H9 (cell line): ENCODE results near the gene METTL25B. TPM values are rescaled to one million over a fixed set of nuclear protein-coding genes. Genes with fewer than 3 reads are reported as not detected.

Experiments
- DNase-seq: peaks from one replicate; pipeline ENCODE4 v3.0.0-alpha.2; 2017
- H2AFZ ChIP-seq: one replicate; pipeline ENCODE4 v1.6.1; 2013; ENCODE audit warnings: mild to moderate bottlenecking, low read length, control low read depth, moderate library complexity
- H2AK5ac ChIP-seq: 2 replicates; pipeline ENCODE4 v1.6.1; 2013; ENCODE audit warnings: low read length, control low read depth, mixed read lengths; ENCODE audit not compliant: insufficient read length
- H2BK120ac ChIP-seq: one replicate; pipeline ENCODE4 v1.6.1; 2013; ENCODE audit warnings: low read depth, mild to moderate bottlenecking, low read length, control low read depth, inconsistent platforms; ENCODE audit not compliant: poor library complexity, severe bottlenecking
- H2BK12ac ChIP-seq: 2 replicates; pipeline ENCODE4 v1.6.1; 2013; ENCODE audit warnings: low read length, control low read depth, mixed read lengths, low read depth; ENCODE audit not compliant: insufficient read length
- H2BK15ac ChIP-seq: 2 replicates; pipeline ENCODE4 v1.6.1; 2013; ENCODE audit warnings: low read depth, low read length, control low read depth
- H2BK20ac ChIP-seq: one replicate; pipeline ENCODE4 v1.6.1; 2013; ENCODE audit warnings: low read depth, mild to moderate bottlenecking, low read length, control low read depth, inconsistent platforms; ENCODE audit not compliant: poor library complexity, severe bottlenecking
- H2BK5ac ChIP-seq: 2 replicates; pipeline ENCODE4 v1.6.1; 2013; ENCODE audit warnings: low read length, control low read depth, mixed read lengths; ENCODE audit not compliant: insufficient read length
- H3K14ac ChIP-seq: 2 replicates; pipeline ENCODE4 v1.6.1; 2013; ENCODE audit warnings: low read length, control low read depth; ENCODE audit not compliant: insufficient read depth
- H3K18ac ChIP-seq: 2 replicates; pipeline ENCODE4 v1.6.1; 2013; ENCODE audit warnings: low read depth, mild to moderate bottlenecking, mixed read lengths, low read length, control low read depth; ENCODE audit not compliant: insufficient read length
- H3K23ac ChIP-seq: 2 replicates; pipeline ENCODE4 v1.6.1; 2013; ENCODE audit warnings: low read length, control low read depth, mixed read lengths, low read depth; ENCODE audit not compliant: insufficient read length
- H3K23me2 ChIP-seq: 2 replicates; pipeline ENCODE4 v1.6.1; 2013; ENCODE audit warnings: low read depth, mild to moderate bottlenecking, mixed read lengths, low read length, control low read depth; ENCODE audit not compliant: insufficient read length, poor library complexity, severe bottlenecking
- H3K27ac ChIP-seq: 2 replicates; pipeline ENCODE4 v1.5.1; 2013; ENCODE audit warnings: low read length, control low read depth, mixed read lengths, low read depth; ENCODE audit not compliant: insufficient read length
- H3K27me3 ChIP-seq: 2 replicates; pipeline ENCODE4 v1.6.1; 2013; ENCODE audit warnings: low read length, control low read depth, inconsistent platforms; ENCODE audit not compliant: insufficient read depth
- H3K4ac ChIP-seq: 2 replicates; pipeline ENCODE4 v1.6.1; 2013; ENCODE audit warnings: low read depth, mild to moderate bottlenecking, control low read depth, inconsistent platforms, low read length, moderate library complexity
- H3K4me1 ChIP-seq: 2 replicates; pipeline ENCODE4 v1.6.1; 2013; ENCODE audit warnings: low read length, control low read depth, inconsistent platforms; ENCODE audit not compliant: insufficient read depth
- H3K4me2 ChIP-seq: 2 replicates; pipeline ENCODE4 v1.6.1; 2013; ENCODE audit warnings: low read length, control low read depth, mixed read lengths; ENCODE audit not compliant: insufficient read length, insufficient read depth
- H3K56ac ChIP-seq: 2 replicates; pipeline ENCODE4 v1.6.1; 2013; ENCODE audit warnings: low read depth, mild to moderate bottlenecking, mixed read lengths, low read length, control low read depth; ENCODE audit not compliant: insufficient read length
- H3K79me1 ChIP-seq: 2 replicates; pipeline ENCODE4 v1.6.1; 2013; ENCODE audit warnings: low read depth, mild to moderate bottlenecking, moderate library complexity, low read length, control low read depth, inconsistent platforms; ENCODE audit not compliant: insufficient read depth, poor library complexity, severe bottlenecking
- H3K79me2 ChIP-seq: 2 replicates; pipeline ENCODE4 v1.6.1; 2013; ENCODE audit warnings: low read length, control low read depth, inconsistent platforms; ENCODE audit not compliant: insufficient read depth
- H3K9ac ChIP-seq: 2 replicates; pipeline ENCODE4 v1.6.1; 2013; ENCODE audit warnings: low read length, control low read depth, mixed read lengths; ENCODE audit not compliant: insufficient read length; ENCODE audit errors: extremely low read depth
- H3K9me3 ChIP-seq: one replicate; pipeline ENCODE4 v1.6.1; 2013; ENCODE audit warnings: low read depth, low read length, inconsistent platforms; ENCODE audit not compliant: control insufficient read depth
- H3T11ph ChIP-seq: one replicate; pipeline ENCODE4 v1.6.1; 2013; ENCODE audit warnings: mild to moderate bottlenecking, low read length, control low read depth, inconsistent platforms
- H4K20me1 ChIP-seq: one replicate; pipeline ENCODE4 v1.6.1; 2013; ENCODE audit not compliant: control insufficient read depth, insufficient read length, insufficient read depth
- H4K5ac ChIP-seq: 2 replicates; pipeline ENCODE4 v1.6.1; 2013; ENCODE audit warnings: low read depth, mild to moderate bottlenecking, mixed read lengths, low read length, control low read depth; ENCODE audit not compliant: insufficient read length
- H4K8ac ChIP-seq: replicated peaks from 2 replicates; pipeline ENCODE4 v1.6.1; 2013; ENCODE audit warnings: low read length, control low read depth, mixed read lengths, low read depth; ENCODE audit not compliant: insufficient read length
- H4K91ac ChIP-seq: 2 replicates; pipeline ENCODE4 v1.6.1; 2013; ENCODE audit warnings: low read depth, mild to moderate bottlenecking, moderate library complexity, mixed read lengths, low read length, control low read depth; ENCODE audit not compliant: insufficient read length
- H3K27ac Mint-ChIP-seq, 3 experiments: 2 replicates in 2 of 3; 3 replicates in 1 of 3; pipeline ENCODE4 v1.8.0; 2020 to 2021; ENCODE audit warnings: mixed read lengths in 3 of 3, mild to moderate bottlenecking in 1 of 3, moderate library complexity in 1 of 3
- H3K27me3 Mint-ChIP-seq: 2 replicates; pipeline ENCODE4 v1.8.0; 2021; ENCODE audit warnings: low read depth, mild to moderate bottlenecking, moderate library complexity, mixed read lengths
- H3K36me3 Mint-ChIP-seq, 3 experiments: 2 replicates in 2 of 3; 3 replicates in 1 of 3; pipeline ENCODE4 v1.8.0; 2020 to 2021; ENCODE audit warnings: low read depth in 3 of 3, mixed read lengths in 3 of 3; ENCODE audit not compliant: insufficient read depth in 1 of 3
- H3K4me1 Mint-ChIP-seq, 2 experiments: 2 replicates each; pipeline ENCODE4 v1.8.0; 2020; ENCODE audit warnings: mixed read lengths in 2 of 2
- H3K4me3 Mint-ChIP-seq, 2 experiments: 2 replicates in 1 of 2; 3 replicates in 1 of 2; pipeline ENCODE4 v1.8.0; 2020 to 2021; ENCODE audit warnings: mild to moderate bottlenecking in 2 of 2, mixed read lengths in 2 of 2, moderate library complexity in 1 of 2
- H3K9me3 Mint-ChIP-seq, 2 experiments: 2 replicates in 1 of 2; 3 replicates in 1 of 2; pipeline ENCODE4 v1.8.0; 2020; ENCODE audit warnings: mild to moderate bottlenecking in 2 of 2, mixed read lengths in 2 of 2, moderate library complexity in 1 of 2
- CTCF ChIP-seq: fragments of 200-600 bp; sonication (generic); conservative IDR thresholded peaks from 3 replicates; pipeline ENCODE4 v1.8.0; 2021; ENCODE audit warnings: antibody characterized with exemption, mild to moderate bottlenecking
- total RNA-seq: library from RNA; stranded (reverse); gene quantifications from 2 replicates; pipeline ENCODE4 v1.2.1, GENCODE V29; 2021

Gene METTL25B
- total RNA-seq, 1 experiment from 2014 or later: 26.2 TPM

- H3K36me3 Mint-ChIP-seq: peaks cover 19 to 47% (median 43%) of the 10 kb centered on the region in 3 experiments; a peak in 6 of 7 replicates
- Histone ChIP-seq H2AK5ac (no peak overlapping the region), H3K56ac (no peak overlapping the region), H4K20me1 (no peaks in the 10 kb centered on the region), H3K23ac (no peak overlapping the region), H3T11ph (no peak overlapping the region), H3K18ac (no peak overlapping the region), H4K5ac (no peak overlapping the region), H3K79me2 (peaks cover 9% of the 10 kb centered on the region; the same call in 1 of the 2 replicates), H2AFZ (no peak overlapping the region), H2BK15ac (no peak overlapping the region), H2BK120ac (no peak overlapping the region), H3K4me1 (no peaks in the 10 kb centered on the region), H2BK12ac (no peak overlapping the region), H3K27me3 (no peaks in the 10 kb centered on the region), H2BK20ac (no peak overlapping the region), H3K14ac (no peak overlapping the region), H4K91ac (no peak overlapping the region), H3K79me1 (peaks cover 9% of the 10 kb centered on the region), H4K8ac (no peak overlapping the region), H3K27ac (no peak overlapping the region), H3K9me3 (no peaks in the 10 kb centered on the region), H3K4me2 (no peak overlapping the region), H3K9ac (no peak overlapping the region), H3K4ac (no peak overlapping the region), H2BK5ac (no peak overlapping the region), H3K23me2 (no peaks in the 10 kb centered on the region)
- no peaks in the 10 kb centered on the region for H3K4me1 Mint-ChIP-seq
- no peak for TF ChIP-seq CTCF
- H3K27me3 Mint-ChIP-seq: no peaks in the 10 kb centered on the region
- no peak for DNase-seq
- H3K27ac Mint-ChIP-seq: no peak overlapping the region
- H3K9me3 Mint-ChIP-seq: no peaks in the 10 kb centered on the region
- H3K4me3 Mint-ChIP-seq: no peak overlapping the region
Observed at GRCh38 chr1:156781585-156782186, 53.4 kb downstream of the METTL25B start.
